Muscle of leg (tissue), 11 donors: Measurements from ENCODE around the gene PTPN14. TPM values are rescaled to one million over a fixed set of nuclear protein-coding genes. Genes with fewer than 3 reads are reported as not detected.

Source experiments
- DNase-seq: peaks from one replicate; pipeline ENCODE4 v3.0.0; 2013
- H3K27ac ChIP-seq: one replicate; pipeline ENCODE4 v1.5.1; 2013; ENCODE audit warnings: mild to moderate bottlenecking, low read length, control low read depth
- H3K27me3 ChIP-seq: one replicate; pipeline ENCODE4 v1.6.1; 2013; ENCODE audit warnings: low read length; ENCODE audit not compliant: control insufficient read depth, insufficient read depth
- H3K36me3 ChIP-seq: one replicate; pipeline ENCODE4 v1.6.1; 2013; ENCODE audit warnings: low read length; ENCODE audit not compliant: control insufficient read depth, insufficient read depth
- H3K4me1 ChIP-seq: one replicate; pipeline ENCODE4 v1.6.1; 2013; ENCODE audit warnings: low read length; ENCODE audit not compliant: control insufficient read depth, insufficient read depth
- H3K4me3 ChIP-seq: one replicate; pipeline ENCODE4 v1.5.1; 2013; ENCODE audit warnings: low read length, control low read depth
- H3K9me3 ChIP-seq: replicated peaks from 2 replicates; pipeline ENCODE4 v1.6.1; 2013; ENCODE audit warnings: low read depth, low read length; ENCODE audit not compliant: control insufficient read depth
- WGBS: methylation state at CpG from one replicate; pipeline ENCODE4 v1.1.5; 2013; ENCODE audit warnings: missing lambda C conversion rate; ENCODE audit not compliant: insufficient coverage; 5-methylcytosine and 5-hydroxymethylcytosine counted together
- polyA plus RNA-seq, 8 donors: library from polyadenylated mRNA; unstranded; fragments of 120-200 nt; gene quantifications; one replicate each; pipeline versions ENCODE4 v1.2.1 to v1.2.3, GENCODE V29; 2013; ENCODE audit warnings: inconsistent platforms in 1 of 8, low replicate concordance in 1 of 8; ENCODE audit not compliant: insufficient read length in 8 of 8, insufficient read depth in 1 of 8
- total RNA-seq: library from RNA; stranded (reverse); fragments of 120-200 nt; gene quantifications from one replicate; pipeline ENCODE4 v1.2.4, GENCODE V29; 2013

Gene PTPN14
- total and polyA plus RNA-seq, 9 donors, result 9.4 to 25.2 (median 15.8) TPM

- WGBS, result 86% methylated on average over 1 of the region's 4 CpGs
- Histone ChIP-seq H3K9me3 (no peaks in the 10 kb centered on the region), H3K36me3 (peaks cover 45% of the 10 kb centered on the region), H3K4me3 (no peak overlapping the region), H3K27ac (no peak overlapping the region), H3K4me1 (peaks cover 18% of the 10 kb centered on the region), H3K27me3 (no peaks in the 10 kb centered on the region)
- DNase-seq, result no peak
Measured at GRCh38 chr1:214363386-214363785, 188.0 kb downstream of the PTPN14 start.

GRCh38 chr1:214362188-214362882, 189.1 kb downstream of the PTPN14 start:
- Histone ChIP-seq H3K36me3 (peaks cover 50% of the 10 kb centered on the region), H3K27ac (no peak overlapping the region), H3K9me3 (no peaks in the 10 kb centered on the region), H3K4me1 (peaks cover 18% of the 10 kb centered on the region), H3K4me3 (no peak overlapping the region), H3K27me3 (no peaks in the 10 kb centered on the region)
- 91% methylated on average over 8 of the region's 9 CpGs for WGBS
- DNase-seq, result peak; percentile 26

- WGBS, result no CpG with 5 or more reads among the region's 1 CpG
- H3K9me3 ChIP-seq, result no peaks in the 10 kb centered on the region
- peaks cover 57% of the 10 kb centered on the region for H3K36me3 ChIP-seq
- H3K4me3 ChIP-seq, result no peak overlapping the region
- peaks cover 18% of the 10 kb centered on the region for H3K4me1 ChIP-seq
- no peak overlapping the region for H3K27ac ChIP-seq
- no peak for DNase-seq
- H3K27me3 ChIP-seq, result no peaks in the 10 kb centered on the region
Measured at GRCh38 chr1:214361636-214362035, 189.8 kb downstream of the PTPN14 start.

DNA sequence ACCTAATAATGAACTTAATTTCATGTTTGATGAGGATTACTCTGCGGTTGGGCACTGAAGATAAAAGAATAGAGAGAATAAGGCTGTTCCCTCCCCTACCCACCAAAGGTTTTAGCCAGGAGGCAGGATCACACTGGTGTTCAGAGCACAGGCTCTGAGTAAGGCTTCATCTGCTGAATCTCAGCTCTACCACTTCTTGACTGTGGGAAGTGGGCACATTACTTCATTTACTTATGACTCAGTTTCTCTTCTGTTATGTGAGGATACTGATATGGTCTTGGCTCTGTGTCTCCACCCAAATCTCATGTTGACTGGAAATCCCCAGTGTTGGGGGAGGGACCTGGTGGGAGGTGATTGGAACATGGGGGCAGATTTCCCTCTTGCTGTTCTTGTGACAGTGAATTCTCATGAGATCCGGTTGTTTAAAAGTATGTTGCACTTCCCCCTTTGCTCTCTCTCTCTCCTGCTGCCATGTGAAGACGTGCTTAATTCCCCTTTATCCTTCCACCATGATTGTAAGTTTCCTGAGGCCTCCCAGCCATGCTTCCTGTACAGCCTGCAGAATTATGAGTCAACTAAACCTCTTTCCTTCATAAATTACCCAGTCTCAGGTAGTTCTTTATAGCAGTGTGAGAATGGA, 190.8 kb downstream of the PTPN14 start:
- no peak for DNase-seq
- H3K27me3 ChIP-seq, result no peaks in the 10 kb centered on the region
- H3K36me3 ChIP-seq, result peaks cover 62% of the 10 kb centered on the region
- H3K4me3 ChIP-seq, result no peak overlapping the region
- WGBS, result no CpG with 5 or more reads among the region's 3 CpGs
- no peak overlapping the region for H3K27ac ChIP-seq
- no peaks in the 10 kb centered on the region for H3K9me3 ChIP-seq
- peaks cover 18% of the 10 kb centered on the region for H3K4me1 ChIP-seq

DNA sequence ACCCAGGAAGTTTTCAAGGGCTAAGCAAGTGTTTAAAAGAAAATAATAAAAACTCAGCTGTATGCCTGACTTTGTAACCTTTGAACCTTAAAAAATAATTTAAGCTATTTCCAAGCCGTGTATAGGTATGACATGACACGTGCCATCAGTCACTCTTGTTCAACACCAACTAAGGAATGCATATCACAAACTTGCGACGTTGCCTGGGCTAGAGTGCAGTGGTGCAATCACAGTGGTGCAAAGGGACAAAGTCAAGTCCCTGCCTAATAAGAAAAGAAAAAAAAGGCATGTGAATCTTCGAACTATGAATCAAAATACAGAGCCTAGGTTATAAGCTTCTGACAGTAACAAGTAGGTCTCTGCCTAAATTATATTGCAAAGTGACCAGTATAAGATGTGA, 191.3 kb downstream of the PTPN14 start:
- H3K27me3 ChIP-seq, result no peaks in the 10 kb centered on the region
- no peak for DNase-seq
- no peak overlapping the region for H3K27ac ChIP-seq
- H3K9me3 ChIP-seq, result no peaks in the 10 kb centered on the region
- peaks cover 64% of the 10 kb centered on the region for H3K36me3 ChIP-seq
- 100% methylated on average over 1 of the region's 5 CpGs for WGBS
- H3K4me1 ChIP-seq, result peaks cover 17% of the 10 kb centered on the region
- H3K4me3 ChIP-seq, result no peak overlapping the region

- Histone ChIP-seq H3K27ac (no peak overlapping the region), H3K27me3 (no peaks in the 10 kb centered on the region), H3K9me3 (no peaks in the 10 kb centered on the region), H3K4me1 (no peaks in the 10 kb centered on the region), H3K36me3 (peaks cover 31% of the 10 kb centered on the region), H3K4me3 (no peak overlapping the region)
- 83% methylated on average over 1 of the region's 4 CpGs for WGBS
- no peak for DNase-seq
Measured at GRCh38 chr1:214354440-214355148, 196.8 kb downstream of the PTPN14 start.

DNA sequence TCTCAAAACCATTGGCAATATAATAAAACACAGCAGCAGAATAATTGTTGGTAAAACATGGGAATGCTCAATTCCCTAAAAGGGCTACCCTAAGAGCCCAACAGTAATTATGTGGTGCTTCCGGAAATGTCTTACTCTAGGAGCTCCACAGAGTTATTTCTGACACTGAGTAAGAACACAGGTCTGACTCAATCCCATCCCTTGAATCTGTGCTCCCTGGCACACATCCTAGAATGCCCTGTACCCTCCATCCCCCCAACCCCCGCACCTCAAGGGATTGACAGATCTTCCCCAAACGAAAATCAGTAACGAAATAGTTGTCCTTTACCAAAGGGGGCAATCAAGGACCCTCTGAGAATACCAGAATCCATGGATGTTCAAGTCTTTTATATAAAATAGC, 198.6 kb downstream of the PTPN14 start:
- Histone ChIP-seq H3K27me3 (no peaks in the 10 kb centered on the region), H3K27ac (no peak overlapping the region), H3K4me1 (no peaks in the 10 kb centered on the region), H3K4me3 (no peak overlapping the region), H3K36me3 (peaks cover 25% of the 10 kb centered on the region), H3K9me3 (no peaks in the 10 kb centered on the region)
- no peak for DNase-seq
- WGBS, result 93% methylated on average over 2 of the region's 4 CpGs

GRCh38 chr1:214351551-214352277, 199.7 kb downstream of the PTPN14 start:
- Histone ChIP-seq H3K4me1 (no peaks in the 10 kb centered on the region), H3K9me3 (no peaks in the 10 kb centered on the region), H3K36me3 (peaks cover 14% of the 10 kb centered on the region), H3K4me3 (no peak overlapping the region), H3K27ac (no peak overlapping the region), H3K27me3 (no peaks in the 10 kb centered on the region)
- no peak for DNase-seq
- WGBS, result no CpG with 5 or more reads among the region's 2 CpGs

DNA sequence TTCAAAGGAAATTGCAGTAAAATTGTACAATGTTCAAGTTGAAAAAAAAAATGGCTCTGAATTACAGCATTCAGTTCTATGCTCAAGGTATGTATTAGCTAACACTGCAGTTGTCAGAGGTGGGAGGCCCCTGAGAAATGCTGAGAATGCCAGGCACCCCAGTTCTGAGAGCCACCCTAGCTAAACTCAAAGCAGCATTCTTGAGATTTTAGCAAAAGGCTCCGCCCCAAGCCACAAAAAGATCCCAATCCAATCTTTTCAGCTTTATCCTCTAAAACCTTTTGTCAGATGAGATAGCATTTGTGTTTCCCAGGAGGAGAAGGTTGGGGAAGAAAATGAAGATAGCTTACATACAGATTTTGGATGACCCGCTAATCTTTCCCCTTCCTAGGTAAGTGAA, 201.6 kb downstream of the PTPN14 start:
- no peak overlapping the region for H3K27ac ChIP-seq
- H3K36me3 ChIP-seq, result peaks cover 9% of the 10 kb centered on the region
- no CpG with 5 or more reads among the region's 2 CpGs for WGBS
- peaks cover 7% of the 10 kb centered on the region for H3K9me3 ChIP-seq
- no peaks in the 10 kb centered on the region for H3K4me1 ChIP-seq
- H3K27me3 ChIP-seq, result no peaks in the 10 kb centered on the region
- no peak for DNase-seq
- H3K4me3 ChIP-seq, result no peak overlapping the region

GRCh38 chr1:214349008-214349407, 202.4 kb downstream of the PTPN14 start:
- H3K27ac ChIP-seq, result no peak overlapping the region
- no peak for DNase-seq
- no peaks in the 10 kb centered on the region for H3K4me1 ChIP-seq
- H3K36me3 ChIP-seq, result peaks cover 16% of the 10 kb centered on the region
- H3K4me3 ChIP-seq, result no peak overlapping the region
- H3K9me3 ChIP-seq, result peaks cover 8% of the 10 kb centered on the region
- WGBS, result no CpG with 5 or more reads among the region's 5 CpGs
- no peaks in the 10 kb centered on the region for H3K27me3 ChIP-seq
